Naive thymus-derived CD4-positive, alpha-beta T cell (primary cell): Measurements from ENCODE around the gene HIRA. TPM values are rescaled to one million over a fixed set of nuclear protein-coding genes. Genes with fewer than 3 reads are reported as not detected.

Experiments used
- ATAC-seq: fragments of 150-1000 bp; cut with Tn5 transposase; 2 replicates; pipeline ENCODE4 v1.10.0; 2021; ENCODE audit warnings: mild to moderate bottlenecking, moderate library complexity
- CTCF ChIA-PET: fragments of 350-600 bp; sonication (Branson Sonifier 250); formaldehyde crosslinking; loops from one replicate; lab custom pipeline; 2021; ENCODE audit warnings: antibody characterized with exemption; lab: Charles Lee
- POLR2A ChIA-PET: fragments of 350-600 bp; sonication (Branson Sonifier 250); formaldehyde crosslinking; loops from one replicate; lab custom pipeline; 2021; ENCODE audit warnings: antibody characterized with exemption, inconsistent platforms; lab: Charles Lee
- DNase-seq, 9 donors: peaks; one replicate each; pipeline versions ENCODE4 v3.0.0 to v3.0.0-alpha.2; 2020 to 2022; ENCODE audit warnings: mixed read lengths in 1 of 9
- H3K27ac ChIP-seq: one replicate; pipeline ENCODE4 v1.7.0; 2013; ENCODE audit warnings: mild to moderate bottlenecking, low read depth, low read length, moderate library complexity
- H3K27me3 ChIP-seq, 2 donors: one replicate each; pipeline ENCODE4 v1.7.0; 2013; ENCODE audit warnings: low read length in 2 of 2, mild to moderate bottlenecking in 2 of 2, moderate library complexity in 2 of 2; ENCODE audit not compliant: control insufficient read depth in 2 of 2, insufficient read depth in 2 of 2
- H3K36me3 ChIP-seq, 3 experiments: 1 replicate in 2 of 3; 2 replicates in 1 of 3; pipeline ENCODE4 v1.7.0; 2013; ENCODE audit warnings: low read length in 3 of 3, mild to moderate bottlenecking in 3 of 3, moderate library complexity in 1 of 3; ENCODE audit not compliant: insufficient read depth in 3 of 3, control insufficient read depth in 2 of 3
- H3K4me1 ChIP-seq, 2 donors: one replicate each; pipeline ENCODE4 v1.7.0; 2013; ENCODE audit warnings: low read length in 2 of 2, mild to moderate bottlenecking in 2 of 2, moderate library complexity in 1 of 2; ENCODE audit not compliant: control insufficient read depth in 2 of 2, insufficient read depth in 2 of 2
- H3K4me3 ChIP-seq: 2 replicates; pipeline ENCODE4 v1.7.0; 2013; ENCODE audit warnings: mild to moderate bottlenecking, low read length
- H3K9me3 ChIP-seq, 3 experiments: 1 replicate in 2 of 3; 2 replicates in 1 of 3; pipeline ENCODE4 v1.7.0; 2013; ENCODE audit warnings: low read length in 3 of 3; ENCODE audit not compliant: control insufficient read depth in 2 of 3
- H3K27ac Mint-ChIP-seq, 9 donors: one replicate each; pipeline ENCODE4 v1.8.0; 2020 to 2022; ENCODE audit warnings: mixed read lengths in 9 of 9, mild to moderate bottlenecking in 8 of 9, moderate library complexity in 5 of 9, inconsistent platforms in 2 of 9
- H3K27me3 Mint-ChIP-seq, 5 donors: one replicate each; pipeline ENCODE4 v1.8.0; 2021 to 2022; ENCODE audit warnings: mixed read lengths in 5 of 5, mild to moderate bottlenecking in 1 of 5
- H3K36me3 Mint-ChIP-seq, 5 donors: one replicate each; pipeline ENCODE4 v1.8.0; 2020 to 2022; ENCODE audit warnings: mixed read lengths in 5 of 5, mild to moderate bottlenecking in 3 of 5, inconsistent platforms in 1 of 5
- H3K4me1 Mint-ChIP-seq, 7 donors: one replicate each; pipeline ENCODE4 v1.8.0; 2020 to 2022; ENCODE audit warnings: mixed read lengths in 7 of 7, mild to moderate bottlenecking in 3 of 7, inconsistent platforms in 1 of 7
- H3K4me3 Mint-ChIP-seq, 10 donors: one replicate each; pipeline ENCODE4 v1.8.0; 2020 to 2022; ENCODE audit warnings: mild to moderate bottlenecking in 10 of 10, mixed read lengths in 10 of 10, moderate library complexity in 6 of 10, inconsistent platforms in 2 of 10
- H3K9me3 Mint-ChIP-seq, 11 donors: one replicate each; pipeline ENCODE4 v1.8.0; 2020 to 2022; ENCODE audit warnings: mixed read lengths in 11 of 11, mild to moderate bottlenecking in 4 of 11, inconsistent platforms in 1 of 11, moderate library complexity in 1 of 11
- intact Hi-C, 2 donors: fragments of 100-400 bp; cut with micrococcal nuclease; formaldehyde crosslinking; loops; one replicate each; pipeline ENCODE4 v1.15.1; 2023
- polyA plus RNA-seq, 2 donors: library from polyadenylated mRNA; unstranded; fragments of 300-500 nt; fragmentation: Illumina TruSeq; gene quantifications; one replicate each; pipeline ENCODE4 v1.2.3, GENCODE V29; 2021
- total RNA-seq, 6 experiments: library from RNA in 5 of 6; stranded (reverse) in 5 of 6; gene quantifications; 1 replicate in 5 of 6; 2 replicates in 1 of 6; pipeline ENCODE4 v1.2.3 and lab custom pipeline; 2021 to 2026

Gene HIRA
- total and polyA plus RNA-seq, 7 experiments from 2014 or later, result 2.8 to 42.3 (median 22.5) TPM

DNA sequence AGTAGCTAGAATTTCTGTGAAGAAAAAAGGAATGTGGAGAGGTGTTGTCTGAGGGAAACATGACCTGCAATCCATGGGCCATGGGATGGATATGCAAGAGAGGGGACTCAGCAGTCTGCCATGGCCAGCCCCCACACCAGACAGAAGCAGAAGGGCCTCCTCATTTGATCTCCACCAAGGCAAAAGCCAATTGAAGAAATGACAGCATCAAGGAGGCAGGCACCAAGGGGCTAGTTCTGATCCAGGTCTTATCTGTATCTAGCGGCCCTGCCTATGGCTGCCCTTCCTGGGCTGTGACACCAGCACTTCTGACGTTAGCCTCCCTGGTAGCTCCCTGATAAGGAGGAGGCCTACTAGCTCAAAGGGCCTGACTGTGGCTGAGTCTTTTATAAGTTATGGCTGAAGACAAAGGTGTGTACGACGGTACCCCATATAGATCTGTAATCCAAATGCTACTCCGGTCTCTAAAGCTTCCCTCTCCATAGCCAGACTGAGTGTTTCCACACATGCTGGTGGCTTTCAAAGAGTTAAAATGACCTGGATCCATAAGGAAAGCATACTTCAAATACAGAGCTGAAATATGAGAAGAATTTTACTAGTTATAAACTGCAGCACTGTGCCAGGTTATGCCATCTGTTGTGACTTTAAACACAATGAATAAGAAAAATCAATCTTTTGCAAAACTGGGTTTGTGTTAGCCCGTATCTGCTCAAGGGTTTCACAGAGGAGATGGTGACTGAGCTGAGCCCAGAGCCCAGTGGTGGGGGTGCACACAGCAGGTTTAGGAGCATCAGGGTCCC lies 34.4 kb downstream of the HIRA start:
- ChIA-PET CTCF (no interaction called here), POLR2A (interaction anchor here (0.6 kb wide), 1 partner anchor 25 kb away, joined by 3 read pairs; no protein-coding TSS in a partner anchor)
- no peak for ATAC-seq
- Mint-ChIP-seq H3K36me3 (peaks cover 6 to 68% (median 25%) of the 10 kb centered on the region in 5 donors), H3K4me3 (no peak overlapping the region), H3K27me3 (no peaks in the 10 kb centered on the region), H3K9me3 (no peaks in the 10 kb centered on the region), H3K27ac (no peak overlapping the region), H3K4me1 (peaks cover 0 to 5% (median 2%) of the 10 kb centered on the region in 7 donors)
- intact Hi-C loops, result no loop called here
- no peak overlapping the region for H3K27ac ChIP-seq
- DNase-seq, result no peak
- no peak overlapping the region for H3K4me3 ChIP-seq
- H3K4me1 ChIP-seq, result no peaks in the 10 kb centered on the region
- H3K9me3 ChIP-seq, result no peaks in the 10 kb centered on the region
- peaks cover 12 to 65% (median 20%) of the 10 kb centered on the region in 3 experiments for H3K36me3 ChIP-seq
- H3K27me3 ChIP-seq, result no peaks in the 10 kb centered on the region

DNA sequence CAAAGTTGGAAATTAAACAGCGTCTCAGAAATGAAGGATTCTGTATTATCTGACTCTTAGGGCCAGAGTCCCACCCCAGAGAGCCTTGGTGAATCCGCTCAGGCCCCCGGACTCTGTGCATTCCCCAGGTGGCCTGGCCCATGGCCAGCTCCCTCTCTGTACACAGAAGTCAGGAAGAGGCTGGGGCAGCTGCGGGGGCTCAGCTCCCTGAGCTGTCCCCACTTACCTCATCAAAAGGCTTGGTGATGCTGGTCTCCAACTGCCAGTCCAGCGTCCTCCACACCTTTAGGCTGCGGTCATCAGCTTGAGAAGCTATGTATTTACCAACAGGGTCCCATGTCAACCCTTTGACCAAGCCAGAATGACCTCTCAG lies 35.0 kb downstream of the HIRA start:
- Histone ChIP-seq H3K27ac (no peak overlapping the region), H3K9me3 (no peaks in the 10 kb centered on the region), H3K27me3 (no peaks in the 10 kb centered on the region), H3K36me3 (peaks cover 16 to 71% (median 20%) of the 10 kb centered on the region in 3 experiments), H3K4me1 (no peaks in the 10 kb centered on the region), H3K4me3 (no peak overlapping the region)
- ChIA-PET CTCF (no interaction called here), POLR2A (interaction anchor here (0.6 kb wide), 1 partner anchor 24 kb away, joined by 3 read pairs; no protein-coding TSS in a partner anchor)
- no peak for ATAC-seq
- intact Hi-C loops, result no loop called here
- Mint-ChIP-seq H3K9me3 (no peaks in the 10 kb centered on the region), H3K4me3 (no peak overlapping the region), H3K4me1 (peaks cover 0 to 5% (median 0%) of the 10 kb centered on the region in 7 donors), H3K27ac (no peak overlapping the region), H3K36me3 (peaks cover 6 to 63% (median 22%) of the 10 kb centered on the region in 5 donors), H3K27me3 (no peaks in the 10 kb centered on the region)
- DNase-seq, result no peak

DNA sequence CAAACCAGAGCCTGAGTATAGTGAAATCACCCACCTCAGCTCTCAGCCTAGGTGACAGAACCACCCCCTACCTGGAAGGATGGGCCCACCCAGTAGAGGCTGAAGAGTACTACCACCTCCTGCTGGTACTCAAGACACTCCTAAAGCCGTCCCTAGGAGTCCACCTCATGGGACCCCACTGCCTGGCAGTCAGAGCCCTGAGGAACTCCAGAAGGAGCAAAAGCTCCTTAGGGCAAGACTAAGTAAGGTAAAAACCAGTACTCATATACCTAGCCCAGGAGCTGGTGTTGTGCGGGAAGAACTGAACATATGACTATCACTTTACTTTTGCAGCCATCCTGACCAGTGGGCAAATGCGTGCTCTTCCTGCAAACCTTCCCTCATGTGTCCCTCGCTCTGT lies 36.3 kb downstream of the HIRA start:
- peaks cover 0 to 5% (median 0%) of the 10 kb centered on the region in 7 donors for H3K4me1 Mint-ChIP-seq
- ATAC-seq (no peak), DNase-seq (no peak)
- H3K4me3 ChIP-seq, result no peak overlapping the region
- H3K27ac ChIP-seq, result no peak overlapping the region
- H3K27ac Mint-ChIP-seq, result no peak overlapping the region
- ChIA-PET POLR2A (no interaction called here), CTCF (interaction anchor here (1.4 kb wide), 1 partner anchor 82 kb away, joined by 3 read pairs; no protein-coding TSS in a partner anchor)
- H3K9me3 Mint-ChIP-seq, result no peaks in the 10 kb centered on the region
- intact Hi-C loops, result no loop called here
- H3K9me3 ChIP-seq, result no peaks in the 10 kb centered on the region
- no peaks in the 10 kb centered on the region for H3K27me3 ChIP-seq
- no peaks in the 10 kb centered on the region for H3K4me1 ChIP-seq
- peaks cover 20 to 82% (median 27%) of the 10 kb centered on the region in 3 experiments for H3K36me3 ChIP-seq
- no peak overlapping the region for H3K4me3 Mint-ChIP-seq
- peaks cover 7 to 55% (median 14%) of the 10 kb centered on the region in 5 donors for H3K36me3 Mint-ChIP-seq
- H3K27me3 Mint-ChIP-seq, result no peaks in the 10 kb centered on the region

DNA sequence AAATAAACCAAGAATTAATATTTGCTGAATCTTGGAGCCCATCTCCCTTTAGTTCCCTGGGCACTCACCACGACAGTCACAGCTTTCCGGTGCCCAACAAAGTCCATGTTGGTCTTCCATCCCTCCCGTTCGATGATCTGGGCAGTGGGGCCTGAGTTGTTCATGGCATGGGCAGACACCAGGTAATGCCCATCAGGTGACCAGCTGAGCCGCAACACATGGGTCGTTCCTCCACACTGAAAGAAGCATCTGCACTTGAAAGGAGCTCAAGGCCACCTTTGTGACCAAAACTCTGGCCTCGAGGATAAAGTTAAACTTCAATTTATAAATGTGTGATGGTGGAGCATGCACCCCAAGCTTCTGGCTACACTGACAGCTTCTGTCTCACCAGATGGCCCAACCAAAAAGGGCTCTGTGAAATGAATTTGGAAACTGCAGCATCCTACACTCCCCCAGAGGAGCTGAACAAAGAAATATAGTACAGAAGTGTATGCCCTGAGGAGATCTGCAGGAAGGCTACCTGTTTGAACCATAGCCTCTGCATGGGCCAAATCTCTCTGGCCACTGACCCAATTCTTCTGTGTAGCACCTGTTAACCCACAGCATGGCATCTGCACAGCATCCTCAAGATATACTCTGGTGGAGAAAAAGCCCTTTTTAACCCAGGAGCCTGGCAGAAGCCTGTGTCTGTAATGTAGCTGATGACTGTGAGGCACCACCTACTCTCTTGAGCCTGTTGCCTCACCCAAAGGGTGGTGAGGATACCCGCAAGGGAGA lies 37.1 kb downstream of the HIRA start:
- no peaks in the 10 kb centered on the region for H3K27me3 ChIP-seq
- no peaks in the 10 kb centered on the region for H3K9me3 ChIP-seq
- Mint-ChIP-seq H3K4me3 (no peak overlapping the region), H3K4me1 (peaks cover 0 to 5% (median 0%) of the 10 kb centered on the region in 7 donors), H3K27ac (no peak overlapping the region), H3K9me3 (no peaks in the 10 kb centered on the region), H3K36me3 (peaks cover 7 to 57% (median 12%) of the 10 kb centered on the region in 5 donors), H3K27me3 (no peaks in the 10 kb centered on the region)
- peaks cover 20 to 84% (median 27%) of the 10 kb centered on the region in 3 experiments for H3K36me3 ChIP-seq
- intact Hi-C loops, result loop anchor here in 1 of 2 donors (5.0 kb wide), 1 partner anchor 238 kb away; no protein-coding TSS in a partner anchor
- no peaks in the 10 kb centered on the region for H3K4me1 ChIP-seq
- no peak overlapping the region for H3K4me3 ChIP-seq
- DNase-seq, result no peak
- ATAC-seq, result no peak
- ChIA-PET POLR2A (no interaction called here), CTCF (interaction anchor here (0.8 to 1.4 kb wide), 2 partner anchors 28 to 83 kb away, joined by 3 read pairs; no protein-coding TSS in a partner anchor)
- no peak overlapping the region for H3K27ac ChIP-seq

DNA sequence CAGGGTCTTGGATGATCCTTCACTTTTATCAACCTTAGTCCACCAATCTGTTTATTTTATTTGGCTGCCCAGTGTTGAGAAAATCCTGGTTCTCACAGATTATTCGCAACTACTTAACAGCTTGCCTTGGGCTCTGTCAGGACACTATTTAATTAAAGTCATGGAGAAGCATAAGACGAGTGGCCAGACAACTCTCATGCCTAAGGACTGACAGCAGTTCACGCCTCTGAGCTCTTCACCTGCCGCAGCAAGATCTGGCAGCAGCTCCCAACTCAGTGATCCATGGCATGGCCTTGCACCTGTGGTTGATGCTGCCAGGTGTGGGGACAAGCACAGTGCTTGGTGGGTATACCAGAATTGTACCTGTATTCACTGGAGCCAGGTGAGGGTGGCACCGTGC lies 37.8 kb downstream of the HIRA start:
- H3K27me3 Mint-ChIP-seq, result no peaks in the 10 kb centered on the region
- ATAC-seq, result no peak
- POLR2A ChIA-PET, result no interaction called here
- no peak overlapping the region for H3K4me3 Mint-ChIP-seq
- intact Hi-C loops, result loop anchor here in 1 of 2 donors (5.0 kb wide), 1 partner anchor 239 kb away; no protein-coding TSS in a partner anchor
- Histone ChIP-seq H3K36me3 (peaks cover 21 to 89% (median 27%) of the 10 kb centered on the region in 3 experiments), H3K27me3 (no peaks in the 10 kb centered on the region), H3K9me3 (no peaks in the 10 kb centered on the region), H3K4me3 (no peak overlapping the region), H3K4me1 (no peaks in the 10 kb centered on the region), H3K27ac (no peak overlapping the region)
- CTCF ChIA-PET, result interaction anchor here (0.8 kb wide), 1 partner anchor 29 kb away, joined by 3 read pairs; no protein-coding TSS in a partner anchor
- H3K4me1 Mint-ChIP-seq, result peaks cover 0 to 2% (median 0%) of the 10 kb centered on the region in 7 donors
- peaks cover 7 to 57% (median 12%) of the 10 kb centered on the region in 5 donors for H3K36me3 Mint-ChIP-seq
- H3K9me3 Mint-ChIP-seq, result no peaks in the 10 kb centered on the region
- H3K27ac Mint-ChIP-seq, result peak overlapping the region in 1 of 9 donors; percentile 47
- no peak for DNase-seq

DNA sequence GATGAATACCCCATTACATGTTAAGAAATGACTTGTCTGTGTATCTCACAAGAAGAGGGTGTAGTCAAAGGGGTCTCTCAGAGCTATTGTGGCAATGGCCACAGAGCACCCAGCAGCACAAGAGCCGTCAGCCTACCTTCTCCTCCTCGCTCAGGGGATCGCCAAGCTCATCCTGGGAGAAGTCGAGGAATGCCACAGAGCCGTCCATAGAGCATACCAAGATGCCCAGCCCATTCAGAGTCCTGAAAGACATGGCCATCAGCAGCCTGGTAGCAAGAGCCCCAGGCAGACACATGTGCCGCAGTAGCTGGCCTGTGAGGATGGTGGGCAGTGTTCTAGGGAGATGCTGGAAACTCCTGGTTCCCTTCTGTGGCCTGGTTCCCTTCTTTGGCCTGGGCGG lies 44.0 kb downstream of the HIRA start:
- Mint-ChIP-seq H3K27me3 (no peaks in the 10 kb centered on the region), H3K36me3 (peaks cover 9 to 54% (median 21%) of the 10 kb centered on the region in 5 donors), H3K4me3 (no peak overlapping the region), H3K27ac (no peak overlapping the region), H3K4me1 (no peaks in the 10 kb centered on the region), H3K9me3 (no peaks in the 10 kb centered on the region)
- H3K9me3 ChIP-seq, result no peaks in the 10 kb centered on the region
- ChIA-PET POLR2A (no interaction called here), CTCF (interaction anchor here (1.9 kb wide), 1 partner anchor 242 kb away, joined by 6 read pairs; no protein-coding TSS in a partner anchor)
- no peak for ATAC-seq
- peaks cover 28 to 89% (median 36%) of the 10 kb centered on the region in 3 experiments for H3K36me3 ChIP-seq
- H3K4me1 ChIP-seq, result no peaks in the 10 kb centered on the region
- intact Hi-C loops, result no loop called here
- no peak overlapping the region for H3K4me3 ChIP-seq
- no peaks in the 10 kb centered on the region for H3K27me3 ChIP-seq
- H3K27ac ChIP-seq, result no peak overlapping the region
- no peak for DNase-seq
